GM18868 (cell line): ENCODE data around the gene TCERG1L.

Experiments
- ATAC-seq: cut with Tn5 transposase; IDR thresholded peaks from one replicate; pipeline ENCODE4 v1.9.1; 2021; ENCODE audit warnings: mild to moderate bottlenecking, moderate library complexity; ENCODE audit not compliant: unreplicated experiment

TCERG1L gene

GRCh38 chr10:131211965-131212619, 99.4 kb downstream of the TCERG1L start:
- no peak for ATAC-seq

GRCh38 chr10:131211559-131211958, 100.0 kb downstream of the TCERG1L start:
- ATAC-seq = no peak

GRCh38 chr10:131211146-131211545, 100.4 kb downstream of the TCERG1L start:
- no peak for ATAC-seq

DNA sequence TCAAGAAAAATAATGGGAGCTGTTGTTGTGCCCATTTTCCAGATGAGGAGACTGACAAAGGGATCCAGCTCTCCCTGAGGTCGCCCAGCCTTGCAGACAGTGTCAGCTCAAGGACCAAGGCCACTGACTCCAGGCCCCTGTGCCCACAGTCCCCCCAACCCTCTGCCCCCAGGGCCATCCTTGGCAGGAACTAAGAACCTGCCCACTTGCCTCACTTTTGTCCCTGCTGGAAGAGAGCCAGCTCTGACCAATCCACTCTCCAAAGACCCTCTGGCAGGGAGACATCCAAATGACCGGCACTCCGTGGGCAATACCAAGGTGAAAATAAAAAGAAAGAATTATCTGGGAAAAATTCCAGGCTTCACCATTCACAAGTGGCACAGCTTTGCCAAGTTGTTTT, 101.3 kb downstream of the TCERG1L start:
- no peak for ATAC-seq

- ATAC-seq = no peak
Measured at GRCh38 chr10:131207584-131208532, 103.7 kb downstream of the TCERG1L start.

GRCh38 chr10:131207176-131207575, 104.3 kb downstream of the TCERG1L start:
- ATAC-seq = no peak

GRCh38 chr10:131206111-131206995, 105.2 kb downstream of the TCERG1L start:
- ATAC-seq = no peak

DNA sequence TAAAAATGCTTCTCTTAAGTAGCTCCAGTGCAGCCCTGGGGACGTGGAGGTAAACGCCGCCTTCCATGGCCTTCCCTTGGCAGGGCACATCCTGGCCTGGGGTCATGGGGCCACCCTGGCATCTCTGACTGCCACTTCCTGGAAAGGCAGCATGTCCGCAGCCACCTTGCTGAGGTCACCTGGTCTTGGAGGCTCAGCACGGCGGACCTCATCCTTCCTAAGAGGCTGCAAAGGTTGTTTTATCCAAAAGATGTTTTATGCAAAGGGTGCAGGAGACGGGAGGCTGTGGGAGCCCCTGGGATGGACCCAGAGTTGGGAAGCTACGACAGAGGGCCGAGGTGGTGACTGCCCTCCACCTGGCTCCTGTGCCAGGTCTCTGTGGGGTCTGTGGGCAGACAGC, 106.0 kb downstream of the TCERG1L start:
- no peak for ATAC-seq

DNA sequence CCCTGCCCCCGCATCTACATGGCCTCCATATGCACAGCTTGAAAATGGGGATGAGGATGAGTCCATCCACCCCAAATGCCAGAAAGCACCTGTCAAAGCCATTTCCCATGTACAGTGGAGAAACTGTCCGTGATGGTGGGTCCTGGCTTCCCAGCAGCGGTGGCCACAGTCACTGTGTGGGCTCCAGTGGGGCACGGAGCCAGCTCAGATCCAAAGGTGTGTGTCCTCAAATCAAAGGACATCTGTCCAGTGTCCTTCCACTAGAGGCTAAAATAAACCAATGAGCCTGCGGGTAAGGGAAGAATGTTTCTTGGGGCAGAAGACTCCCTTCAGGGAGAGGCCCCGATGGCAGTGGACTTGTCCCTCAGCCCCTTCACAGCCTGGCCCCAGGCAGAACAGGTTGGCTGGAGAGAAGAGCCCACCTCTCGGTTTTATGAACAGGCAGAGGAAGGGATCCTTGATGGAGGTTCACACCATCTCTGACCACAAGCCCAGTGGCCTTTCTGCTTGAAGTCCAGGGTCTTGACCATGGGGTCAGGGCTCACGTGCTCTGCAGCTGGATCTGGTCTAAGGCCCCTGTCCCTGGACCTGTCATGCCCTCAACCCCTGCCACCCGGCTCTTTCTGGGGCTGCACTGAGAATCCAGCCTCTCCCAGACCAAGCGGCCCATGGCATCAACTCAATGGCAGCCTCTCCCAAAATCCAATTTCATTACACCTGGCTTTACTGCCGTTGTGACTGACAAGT, 106.9 kb downstream of the TCERG1L start:
- ATAC-seq = no peak

GRCh38 chr10:131203456-131204357, 107.8 kb downstream of the TCERG1L start:
- ATAC-seq = no peak

- no peak for ATAC-seq
Measured at GRCh38 chr10:131202990-131203389, 108.5 kb downstream of the TCERG1L start.

DNA sequence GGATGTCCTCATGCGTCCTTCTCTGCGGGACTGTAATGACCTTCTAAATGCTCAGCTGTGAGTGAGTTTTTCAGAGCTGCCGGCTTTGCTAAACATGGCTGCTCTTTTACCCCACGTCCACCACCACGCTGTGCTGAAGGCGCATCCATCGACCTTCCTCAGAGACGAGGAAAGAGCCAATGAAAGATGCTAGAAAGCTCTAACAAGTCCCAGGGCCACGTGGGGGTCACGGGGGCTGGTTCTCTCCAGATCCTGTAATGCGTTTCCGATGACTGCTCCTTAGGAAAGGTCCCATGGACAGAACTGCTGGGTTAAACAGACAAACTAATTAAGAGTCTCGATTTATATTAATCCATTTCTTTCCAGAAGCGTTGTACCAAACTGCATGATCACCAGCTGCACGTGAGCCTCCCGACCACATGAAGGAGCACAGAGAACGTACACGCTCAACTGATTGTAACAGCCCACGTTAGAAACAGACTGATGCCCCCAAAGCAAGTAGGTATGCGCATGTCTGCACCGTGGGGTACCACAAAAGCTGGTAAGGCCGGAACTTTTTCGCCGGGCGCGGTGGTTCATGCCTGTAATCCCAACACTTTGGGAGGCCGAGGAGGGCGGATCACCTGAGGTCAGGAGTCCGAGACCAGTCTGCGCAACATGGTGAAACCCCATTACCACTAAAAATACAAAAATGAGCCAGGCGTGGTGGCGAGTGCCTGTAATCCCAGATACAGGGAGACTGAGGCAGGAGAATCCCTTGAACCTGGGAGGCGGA, 109.6 kb downstream of the TCERG1L start:
- ATAC-seq = no peak

- ATAC-seq = no peak
Measured at GRCh38 chr10:131200856-131201470, 110.6 kb downstream of the TCERG1L start.

DNA sequence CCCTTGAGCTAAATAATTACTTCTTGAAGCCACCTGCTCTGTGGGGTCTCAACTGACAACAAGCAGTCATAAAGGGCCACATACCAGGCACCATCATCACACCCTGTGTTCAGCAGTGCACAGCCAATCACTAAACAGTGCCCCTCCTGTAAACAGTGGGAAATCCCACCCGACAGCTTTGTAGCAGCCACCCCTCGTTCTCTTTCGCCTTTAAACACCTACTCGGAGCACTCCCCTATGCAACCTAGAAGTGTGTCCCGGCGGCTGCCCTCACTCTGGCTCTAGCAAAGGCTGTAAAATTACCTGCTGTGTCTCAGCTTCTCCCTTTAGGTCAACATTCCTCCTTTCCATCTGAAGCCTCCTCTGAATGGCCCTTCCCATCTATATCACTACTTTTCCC, 111.9 kb downstream of the TCERG1L start:
- ATAC-seq = no peak

DNA sequence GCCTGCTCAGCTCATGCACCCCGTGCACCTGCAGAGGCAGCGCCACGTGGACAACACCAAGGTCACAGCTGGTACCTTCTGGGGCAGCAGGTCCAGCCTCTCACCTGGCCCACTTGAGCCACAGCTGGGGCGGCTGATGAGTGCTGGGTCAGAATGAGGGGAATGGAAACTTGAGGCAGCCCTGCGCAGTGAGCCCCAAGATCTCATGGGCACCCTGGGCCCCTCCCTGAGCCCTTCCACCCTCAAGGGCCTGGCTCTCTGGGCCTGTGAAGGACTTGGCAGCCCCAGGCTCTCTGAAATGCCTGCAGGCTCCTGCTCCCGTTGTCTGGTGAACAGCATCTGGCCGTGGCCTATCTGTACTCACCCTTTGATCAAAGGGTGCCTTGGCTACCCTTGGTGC, 112.7 kb downstream of the TCERG1L start:
- ATAC-seq = no peak

- ATAC-seq = no peak
Measured at GRCh38 chr10:131198401-131198800, 113.1 kb downstream of the TCERG1L start.

DNA sequence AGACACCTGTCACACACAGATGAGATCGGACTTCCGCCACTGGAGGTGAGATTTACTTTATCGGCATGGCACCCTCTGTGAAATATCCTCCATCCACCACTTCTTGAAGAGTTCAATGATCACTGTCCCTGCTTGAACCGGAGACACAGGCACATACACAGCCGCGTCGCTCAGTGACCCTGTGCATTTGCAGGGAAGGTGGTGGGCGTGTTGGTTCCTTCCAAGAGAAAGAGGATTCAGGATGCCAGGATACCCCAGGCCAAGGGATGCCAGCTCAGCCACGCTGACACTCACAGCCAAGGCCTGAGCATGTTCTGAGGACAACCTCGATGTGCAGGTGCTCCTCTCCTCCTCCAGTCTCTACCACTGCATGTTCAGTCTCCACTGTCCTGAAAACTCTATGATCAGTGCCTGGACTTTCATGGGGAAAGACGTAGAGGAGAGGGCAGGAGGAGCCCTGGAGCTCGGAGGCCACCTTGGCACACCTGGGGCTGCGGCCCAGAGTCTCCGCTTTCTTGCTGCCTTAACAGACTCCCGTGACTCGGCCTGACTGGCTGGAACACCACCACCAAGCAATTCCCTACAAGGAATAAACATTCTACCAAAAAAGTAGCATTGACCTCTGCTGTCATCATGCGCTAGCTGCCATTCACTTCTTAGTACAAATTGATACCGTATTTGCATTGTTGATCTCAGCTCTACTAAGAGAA, 115.2 kb downstream of the TCERG1L start:
- ATAC-seq = no peak
